Dedifferentiated amniotic fluid mesenchymal stem cell (primary cell): ENCODE data around the gene SPHKAP.
A peak's percentile ranks its signal among the peaks of the same experiment; 100 is the strongest.
"Not testable (repeated sequence)": the region's sequence is repeated elsewhere in the genome, so short reads cannot be mapped to it uniquely, and the experiment has no call there.

Experiments
- DNase-seq: peaks from one replicate; pipeline ENCODE4 v3.0.0-alpha.2; 2016; ENCODE audit errors: extremely low spot score

SPHKAP gene

DNA sequence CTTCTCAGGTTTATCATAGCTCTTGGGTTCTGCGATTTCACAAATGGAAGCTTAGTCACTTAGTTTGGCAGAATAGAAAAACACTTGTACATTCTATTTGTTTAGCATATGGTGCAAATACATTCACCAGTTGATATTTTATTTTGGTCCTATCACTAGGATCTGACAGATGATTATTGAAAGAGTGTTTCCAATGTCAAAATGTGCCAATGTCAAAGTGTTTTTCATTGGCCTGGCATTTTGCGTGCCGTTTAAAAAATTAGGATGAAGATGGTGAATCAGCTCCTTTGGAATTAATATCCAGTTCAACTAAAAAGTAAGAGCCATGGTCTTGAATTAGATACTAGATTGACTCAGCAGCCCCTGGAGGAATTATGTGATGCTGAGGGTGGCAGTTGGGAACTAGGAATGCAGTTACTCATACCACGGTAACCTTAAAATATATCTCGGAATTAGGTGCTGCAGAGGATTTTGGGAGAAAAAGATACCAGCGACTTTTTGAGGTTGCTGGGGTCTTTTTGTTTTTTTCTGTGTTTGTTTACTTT is 87.0 kb downstream of the SPHKAP start:
- DNase-seq = peak; percentile 19

- no peak for DNase-seq
Measured at GRCh38 chr2:228092056-228092455, 89.4 kb downstream of the SPHKAP start.

DNA sequence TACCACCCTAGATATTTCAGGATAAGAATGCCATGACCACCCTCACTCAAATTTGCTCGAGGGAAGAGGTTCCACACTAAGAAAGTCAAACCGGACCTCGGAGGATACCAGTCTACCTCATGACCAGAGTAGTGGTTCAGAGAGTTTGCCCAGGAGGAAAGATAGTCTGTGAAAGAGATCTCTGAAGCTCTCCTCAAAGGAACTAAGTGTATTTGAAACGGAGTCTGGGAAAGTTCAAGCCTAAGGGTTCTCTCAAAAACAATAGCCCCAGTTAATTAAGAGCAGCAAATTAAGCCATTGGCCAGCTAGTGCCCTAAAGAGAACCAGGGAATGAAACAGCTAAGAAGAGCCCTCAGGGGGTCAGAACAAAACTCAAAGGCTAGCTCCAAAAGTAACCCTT is 94.9 kb downstream of the SPHKAP start:
- DNase-seq = no peak

- DNase-seq = no peak
Measured at GRCh38 chr2:228084717-228085116, 96.8 kb downstream of the SPHKAP start.

GRCh38 chr2:228083131-228083530 is 98.4 kb downstream of the SPHKAP start:
- no peak for DNase-seq

DNA sequence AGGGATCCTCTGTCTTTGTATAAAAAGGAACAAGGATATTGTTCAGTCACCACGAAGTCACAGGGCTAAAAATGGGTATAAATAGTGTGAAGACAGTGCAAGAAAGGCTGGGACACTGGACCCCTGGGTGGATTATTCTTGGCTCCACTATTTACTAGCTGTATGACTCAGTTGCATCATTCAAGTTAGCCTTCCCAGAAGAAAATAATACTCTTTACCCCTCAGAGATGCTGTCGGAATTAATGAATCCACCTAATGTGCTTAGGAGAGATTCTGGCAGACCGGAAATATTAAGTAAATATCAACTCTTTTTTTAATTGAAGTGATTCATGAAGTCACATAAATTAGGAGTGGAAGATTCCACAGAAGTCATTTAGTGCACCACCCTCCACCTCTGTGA is 98.9 kb downstream of the SPHKAP start:
- DNase-seq = no peak

DNA sequence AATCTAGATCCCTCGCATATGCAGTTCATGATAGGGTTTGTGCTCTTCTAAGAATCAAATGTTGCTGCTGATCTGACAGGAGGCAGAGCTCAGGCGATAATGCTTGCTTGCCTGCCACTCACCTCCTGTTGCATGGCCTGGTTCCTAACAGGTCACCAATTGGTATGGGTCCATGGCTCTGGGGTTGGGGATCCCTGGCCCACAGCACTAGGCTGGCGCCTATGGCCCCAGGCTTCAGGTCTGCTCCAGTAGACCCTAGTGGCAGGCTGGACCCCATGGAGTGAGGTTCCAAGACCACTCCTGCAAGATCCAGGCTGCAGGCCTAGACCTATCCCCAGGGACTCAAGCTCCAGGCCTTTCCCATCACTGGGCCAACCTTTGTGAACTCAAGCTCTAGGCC is 102.3 kb downstream of the SPHKAP start:
- no peak for DNase-seq

GRCh38 chr2:228076695-228077094 is 104.8 kb downstream of the SPHKAP start:
- DNase-seq = not testable (repeated sequence)

GRCh38 chr2:228072669-228073068 is 108.8 kb downstream of the SPHKAP start:
- DNase-seq = no peak

DNA sequence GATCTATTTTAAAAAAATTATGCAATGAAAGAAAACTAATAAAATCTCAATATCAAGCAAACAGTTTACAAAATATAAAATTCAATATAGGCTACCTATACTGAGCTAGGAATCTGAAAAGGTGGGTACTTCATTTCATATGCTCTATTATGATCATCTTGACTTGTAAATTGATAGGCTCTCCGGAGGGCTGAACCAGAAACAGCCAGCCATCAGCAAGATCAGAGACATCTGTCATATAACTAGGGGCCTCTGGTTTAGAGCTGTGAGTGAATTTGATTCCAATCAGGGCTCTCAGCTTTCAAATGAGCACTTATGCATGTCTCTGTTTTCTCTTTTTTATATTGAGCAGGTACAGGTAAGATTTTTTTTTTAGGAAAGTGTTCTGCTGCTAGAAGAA is 114.2 kb downstream of the SPHKAP start:
- no peak for DNase-seq

DNA sequence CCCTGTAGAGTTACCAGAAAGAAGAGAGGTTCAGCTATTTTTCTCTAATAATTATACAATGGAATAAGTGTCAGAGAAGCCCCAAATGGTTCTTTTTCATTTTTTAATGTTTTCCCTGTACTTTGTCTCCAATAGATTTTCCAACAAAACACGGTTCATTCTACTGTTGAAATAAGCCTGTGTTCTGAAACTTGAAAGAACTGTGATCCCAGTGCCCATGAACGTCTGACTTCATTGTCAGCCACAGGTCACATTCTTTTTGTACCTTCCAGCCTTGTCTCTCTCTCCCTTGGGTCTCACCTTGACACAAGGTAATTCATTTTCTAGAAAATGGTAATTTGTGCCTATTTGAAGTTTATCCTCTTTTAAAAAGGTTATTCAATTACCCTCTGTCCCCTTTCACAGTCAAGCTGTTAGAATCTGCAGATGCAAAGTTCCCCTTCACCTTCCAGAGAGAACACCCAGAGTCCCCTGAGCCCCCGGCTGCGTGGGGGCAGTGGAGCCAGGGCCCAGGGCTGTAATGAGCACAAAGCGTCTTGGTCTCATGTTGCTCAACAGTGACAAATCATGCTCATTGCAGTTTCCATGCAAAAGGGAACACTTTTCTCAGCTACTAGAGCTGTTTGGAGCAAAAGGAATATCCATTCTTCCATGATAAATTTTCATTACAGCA is 115.2 kb downstream of the SPHKAP start:
- no peak for DNase-seq

DNA sequence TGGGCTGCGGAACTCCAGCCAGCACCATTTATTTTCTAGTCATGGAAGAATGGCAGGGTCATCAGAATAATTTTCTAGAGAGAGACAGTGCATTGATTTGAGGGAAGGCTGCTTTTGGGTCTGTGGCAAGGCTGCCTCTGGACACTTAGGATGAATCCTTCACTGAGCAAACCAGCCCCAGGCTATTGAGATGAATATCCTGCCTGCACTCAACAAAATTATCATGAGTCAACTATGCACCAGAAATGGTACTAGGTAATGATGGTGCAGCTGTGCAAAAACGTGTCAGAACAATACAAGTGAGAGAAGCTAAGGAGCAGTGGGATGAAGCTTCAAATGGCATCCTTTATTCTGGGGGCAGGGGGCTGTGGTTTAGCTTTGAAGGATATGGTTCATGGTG is 115.8 kb downstream of the SPHKAP start:
- no peak for DNase-seq

DNA sequence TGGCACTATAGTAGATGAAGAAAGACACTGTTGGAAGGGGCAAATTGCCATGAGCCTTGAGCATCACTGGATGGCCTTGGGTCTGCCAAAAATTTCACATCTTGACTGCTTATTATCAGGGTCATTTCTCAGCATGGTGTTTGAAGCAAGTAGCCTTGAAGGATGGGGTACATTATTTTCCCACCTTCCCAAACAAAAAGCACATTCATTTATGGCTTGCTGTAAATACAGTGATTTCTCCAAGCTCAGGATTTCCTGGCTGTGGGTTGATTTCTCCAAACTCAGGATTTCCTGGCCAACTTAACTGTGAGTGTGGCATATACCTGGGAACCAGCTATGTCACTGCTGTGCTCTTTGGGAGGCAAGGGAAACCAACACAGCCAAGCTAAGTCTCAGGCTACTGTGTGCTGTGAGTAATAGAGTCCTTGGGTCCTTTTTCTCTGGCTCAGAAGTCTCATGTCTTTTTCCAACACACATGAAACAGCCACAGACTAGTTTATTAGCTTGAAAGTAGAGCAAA is 116.6 kb downstream of the SPHKAP start:
- DNase-seq = no peak

- no peak for DNase-seq
Measured at GRCh38 chr2:228064024-228064423, 117.5 kb downstream of the SPHKAP start.

DNA sequence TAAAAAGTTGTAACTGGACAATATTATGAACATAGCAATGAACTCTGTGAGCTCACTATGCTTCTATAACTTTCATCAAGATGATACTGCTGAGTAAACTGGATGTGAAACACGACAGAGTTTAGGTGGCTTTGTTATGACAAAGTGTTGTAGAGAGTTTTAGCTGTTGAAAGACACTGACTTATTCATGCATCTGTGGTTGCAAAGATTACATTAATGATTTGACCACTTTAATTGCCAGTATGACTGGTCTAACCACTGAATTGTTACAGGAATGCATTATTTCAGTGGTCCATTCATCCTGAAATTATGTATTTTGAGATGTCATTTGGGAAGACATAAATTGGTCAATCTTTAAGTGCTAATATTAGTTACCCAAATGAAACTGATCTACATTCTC is 117.9 kb downstream of the SPHKAP start:
- no peak for DNase-seq

DNA sequence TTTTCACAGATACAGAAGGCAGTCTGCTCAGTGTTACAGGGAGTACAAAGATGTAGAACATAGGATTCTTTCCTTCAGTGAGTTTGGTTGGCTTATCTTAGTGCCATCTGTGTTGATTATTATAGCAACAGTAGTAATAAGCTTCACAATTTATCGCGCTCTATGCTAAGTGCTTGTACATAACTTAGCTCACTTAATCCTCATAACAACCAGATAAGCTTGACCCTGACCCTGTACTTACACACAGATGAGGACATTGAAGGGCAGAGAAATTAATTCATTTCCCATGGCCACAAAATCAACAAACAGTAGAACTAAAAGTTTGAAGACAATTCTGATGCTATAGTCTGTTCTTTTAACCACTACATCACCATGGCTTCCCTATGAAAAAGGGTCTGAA is 121.8 kb downstream of the SPHKAP start:
- no peak for DNase-seq

DNA sequence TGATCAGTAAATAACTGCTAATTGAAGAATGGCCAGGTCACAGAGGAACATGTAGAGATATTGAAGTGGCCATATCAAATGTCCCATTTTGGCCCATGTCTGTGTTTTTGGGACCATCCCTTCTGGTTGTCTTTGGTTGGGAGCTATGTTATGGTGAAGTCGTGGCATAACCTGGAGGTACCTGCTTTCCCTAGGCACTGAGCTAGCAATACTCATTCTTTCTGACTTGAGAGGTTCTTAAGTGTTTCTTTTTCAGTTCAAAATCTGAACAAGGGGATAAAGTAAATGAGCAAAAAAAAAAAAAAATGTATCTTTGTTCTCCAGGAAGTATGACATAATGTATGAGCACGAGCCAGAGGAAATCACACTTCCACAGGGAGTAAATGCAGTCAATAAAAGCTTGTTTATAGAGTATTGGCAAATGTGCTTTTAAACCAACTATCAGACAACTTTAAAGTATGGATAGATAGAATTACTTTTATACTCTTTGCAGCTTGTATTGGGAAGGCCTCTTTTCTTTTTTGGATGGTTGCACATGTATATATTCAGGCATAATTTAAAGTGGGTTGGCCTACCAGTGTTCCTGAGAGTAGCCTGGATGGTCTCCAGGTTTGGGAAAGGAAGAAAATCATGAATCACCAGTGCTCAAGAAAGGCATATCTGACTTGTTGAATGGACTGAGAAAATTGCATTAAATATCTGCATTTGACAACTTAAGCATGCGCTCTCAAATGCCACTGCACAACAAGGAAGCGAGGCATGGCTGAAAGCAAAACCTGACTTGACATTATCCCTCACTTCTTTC is 125.0 kb downstream of the SPHKAP start:
- no peak for DNase-seq

- DNase-seq = peak; percentile 59
Measured at GRCh38 chr2:228048838-228049490, 132.5 kb downstream of the SPHKAP start.

DNA sequence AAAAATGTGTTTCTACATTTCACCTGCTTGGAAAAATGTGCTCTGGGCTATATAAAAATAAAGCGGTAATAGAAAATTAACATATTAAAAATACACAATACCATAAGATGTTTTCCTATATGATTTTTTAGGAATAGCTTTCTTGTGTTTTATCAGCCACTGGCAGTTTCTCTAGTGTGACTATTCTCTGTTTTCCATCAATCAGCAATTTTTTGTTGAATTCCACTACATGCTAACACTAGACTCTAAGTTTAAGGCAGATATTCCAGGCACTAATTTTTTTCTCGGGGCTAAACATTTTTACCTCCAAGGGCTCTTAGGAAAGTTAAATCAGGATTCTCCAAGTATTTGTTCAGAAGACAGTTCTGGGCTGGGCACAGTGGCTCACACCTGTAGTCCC is 140.5 kb downstream of the SPHKAP start:
- no peak for DNase-seq

GRCh38 chr2:228039752-228040534 is 141.5 kb downstream of the SPHKAP start:
- DNase-seq = no peak

GRCh38 chr2:228038967-228039366 is 142.5 kb downstream of the SPHKAP start:
- DNase-seq = no peak

- DNase-seq = no peak
Measured at GRCh38 chr2:228037915-228038314, 143.6 kb downstream of the SPHKAP start.
